NCI-H526 (cell line): ENCODE data around the gene CLDN1.

Experiments used
- DNase-seq, 2 experiments: peaks; one replicate each; lab custom pipeline; 2025; lab: John Stamatoyannopoulos, UW

Gene CLDN1, protein sequence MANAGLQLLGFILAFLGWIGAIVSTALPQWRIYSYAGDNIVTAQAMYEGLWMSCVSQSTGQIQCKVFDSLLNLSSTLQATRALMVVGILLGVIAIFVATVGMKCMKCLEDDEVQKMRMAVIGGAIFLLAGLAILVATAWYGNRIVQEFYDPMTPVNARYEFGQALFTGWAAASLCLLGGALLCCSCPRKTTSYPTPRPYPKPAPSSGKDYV

DNA sequence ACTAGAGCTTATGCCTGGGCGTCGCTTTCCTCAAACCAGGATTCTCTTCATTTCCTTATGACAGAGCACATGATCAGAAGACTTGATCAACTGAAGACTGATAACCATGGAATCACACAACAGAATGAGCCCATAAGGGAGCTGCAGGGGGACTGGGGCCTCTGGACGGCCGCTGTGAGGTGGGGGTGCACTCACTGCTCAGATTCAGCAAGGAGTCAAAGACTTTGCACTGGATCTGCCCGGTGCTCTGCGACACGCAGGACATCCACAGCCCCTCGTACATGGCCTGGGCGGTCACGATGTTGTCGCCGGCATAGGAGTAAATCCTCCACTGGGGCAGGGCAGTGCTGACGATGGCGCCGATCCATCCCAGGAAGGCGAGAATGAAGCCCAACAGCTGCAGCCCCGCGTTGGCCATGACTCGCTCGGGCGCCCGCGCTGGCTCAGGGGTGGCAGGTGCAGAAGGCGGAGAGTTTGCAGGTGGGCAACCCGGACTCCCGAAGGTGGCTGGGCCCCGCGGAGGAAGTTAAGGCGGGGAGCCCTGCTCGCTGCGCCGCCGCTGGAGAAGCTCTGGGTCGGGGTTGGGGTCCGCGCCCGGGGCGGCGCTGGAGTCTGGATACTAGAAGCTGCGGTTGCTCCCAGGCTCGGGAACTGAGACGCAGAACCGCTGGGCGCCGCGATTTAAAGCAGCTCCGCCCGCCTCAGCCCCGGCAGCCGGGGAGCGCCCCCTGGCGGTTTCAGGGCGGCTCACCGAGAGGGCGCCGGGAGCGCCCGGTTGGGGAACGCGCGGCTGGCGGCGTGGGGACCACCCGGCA is at the start of gene CLDN1:
TSS of gene CLDN1 (minus strand) at position 658 of the 815 bp plus-strand sequence. CDS start at position 418, 240 bp downstream.
- DNase-seq: peak in 1 of 2 experiments; percentile 90

DNA sequence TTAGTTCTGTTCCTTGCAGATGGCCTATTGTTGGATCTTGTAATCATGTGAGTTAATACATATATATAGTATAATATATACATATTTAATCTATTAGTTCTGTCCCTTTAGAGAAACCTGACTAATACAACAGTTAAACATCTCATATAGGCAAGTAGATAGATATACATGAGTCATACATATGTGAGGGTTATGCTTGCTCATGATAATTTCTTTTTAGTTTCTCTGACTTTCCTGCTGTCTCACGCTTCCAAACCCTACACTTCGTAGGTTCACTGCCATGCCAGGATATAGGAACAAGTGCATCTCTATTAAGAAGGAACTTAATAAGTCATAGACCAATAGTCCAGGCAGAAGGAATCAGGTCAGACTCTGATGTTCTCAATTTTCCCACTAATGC is 48.9 kb upstream of the CLDN1 start:
- no peak for DNase-seq

- DNase-seq: no peak
Measured at GRCh38 chr3:190370369-190370768, 48.1 kb upstream of the CLDN1 start.

DNA sequence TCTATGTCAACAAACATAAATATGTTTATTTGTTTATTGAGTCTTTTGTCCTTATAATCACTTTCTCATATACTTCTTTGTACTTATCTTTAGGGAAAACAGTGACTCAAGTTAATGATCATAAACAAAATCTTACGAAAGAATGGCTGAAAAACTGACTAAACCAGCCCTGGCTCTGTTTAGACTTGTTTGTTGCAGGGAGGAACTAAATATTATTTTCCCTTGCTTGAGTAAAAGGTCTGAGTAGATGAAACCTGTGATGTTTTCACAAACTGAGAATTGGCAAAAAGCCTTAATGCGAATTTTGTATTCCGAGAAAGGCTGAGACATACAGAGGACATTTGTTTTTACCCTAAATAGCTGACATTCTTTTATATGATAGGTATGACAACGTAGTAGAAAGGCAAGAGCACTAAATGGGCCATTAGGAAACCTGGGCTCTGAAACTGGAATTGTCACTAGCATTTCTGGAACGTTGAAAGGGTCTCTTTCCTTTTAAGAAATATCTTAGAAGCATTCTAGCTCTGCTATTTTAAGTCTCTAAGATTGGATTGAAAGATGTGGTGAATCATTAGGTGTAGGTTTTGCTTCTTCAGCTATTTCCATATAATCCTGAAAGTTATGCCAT is 47.5 kb upstream of the CLDN1 start:
- no peak for DNase-seq

DNA sequence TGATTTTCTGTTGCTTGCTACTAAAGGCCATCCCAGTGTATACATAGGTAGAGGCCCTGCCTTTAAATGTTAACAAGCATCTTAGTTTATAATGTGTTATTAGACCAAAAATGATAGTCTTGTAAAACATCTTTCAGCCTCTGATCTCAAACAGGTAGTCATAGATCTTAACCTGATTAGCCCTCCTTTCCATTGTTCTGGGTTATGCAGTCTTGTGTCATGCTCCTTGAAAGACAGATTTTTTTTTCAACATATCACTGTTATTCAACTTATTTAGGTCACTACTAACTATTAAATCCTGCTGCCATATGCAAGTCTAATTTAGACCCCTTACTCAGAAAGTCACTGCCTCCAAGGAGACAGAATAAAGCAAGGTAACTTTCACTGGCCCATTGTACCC is 46.6 kb upstream of the CLDN1 start:
- DNase-seq: no peak

DNA sequence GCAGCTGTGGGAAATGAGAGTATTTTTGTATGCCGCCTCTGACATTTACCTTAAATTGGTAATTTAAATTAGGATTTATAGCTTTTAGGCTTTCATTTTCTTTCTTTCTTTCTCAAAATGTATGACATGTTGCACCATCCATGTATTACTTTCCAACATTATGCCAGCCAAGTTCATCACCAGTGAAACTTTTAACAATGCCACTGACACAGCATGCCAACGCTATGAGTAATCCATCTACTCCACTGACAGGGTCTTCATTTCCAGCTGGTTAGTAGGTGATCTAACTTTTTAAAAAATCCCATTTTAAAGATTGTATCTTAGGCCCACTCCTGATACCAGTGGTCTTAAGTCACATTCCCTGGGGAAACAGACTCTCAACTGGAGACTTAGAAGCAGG is 43.9 kb upstream of the CLDN1 start:
- DNase-seq: no peak

GRCh38 chr3:190362258-190362657 is 40.0 kb upstream of the CLDN1 start:
- DNase-seq: no peak

GRCh38 chr3:190361791-190362190 is 39.5 kb upstream of the CLDN1 start:
- no peak for DNase-seq

GRCh38 chr3:190360228-190360627 is 38.0 kb upstream of the CLDN1 start:
- DNase-seq: no peak

DNA sequence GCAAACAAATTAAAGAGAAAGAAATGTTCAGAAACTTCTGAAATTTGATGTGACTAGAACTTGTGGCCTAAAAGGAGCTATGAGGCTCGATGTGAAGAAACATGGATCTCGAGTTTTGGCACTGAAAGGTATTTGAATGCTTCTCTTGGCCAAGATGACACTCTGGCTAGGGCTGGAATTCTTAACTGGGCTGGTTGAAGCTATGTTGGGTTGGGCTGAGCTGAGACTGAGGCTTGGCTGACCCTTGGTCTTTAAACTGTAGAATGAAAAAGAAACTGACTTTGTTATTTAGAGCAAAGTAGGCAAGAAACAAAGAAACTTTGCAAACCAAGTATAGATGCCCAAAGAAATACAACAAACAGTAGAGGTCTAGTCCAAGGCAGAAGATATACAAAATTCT is 37.6 kb upstream of the CLDN1 start:
- no peak for DNase-seq

GRCh38 chr3:190357468-190357867 is 35.2 kb upstream of the CLDN1 start:
- DNase-seq: no peak

- no peak for DNase-seq
Measured at GRCh38 chr3:190356246-190356645, 34.0 kb upstream of the CLDN1 start.

DNA sequence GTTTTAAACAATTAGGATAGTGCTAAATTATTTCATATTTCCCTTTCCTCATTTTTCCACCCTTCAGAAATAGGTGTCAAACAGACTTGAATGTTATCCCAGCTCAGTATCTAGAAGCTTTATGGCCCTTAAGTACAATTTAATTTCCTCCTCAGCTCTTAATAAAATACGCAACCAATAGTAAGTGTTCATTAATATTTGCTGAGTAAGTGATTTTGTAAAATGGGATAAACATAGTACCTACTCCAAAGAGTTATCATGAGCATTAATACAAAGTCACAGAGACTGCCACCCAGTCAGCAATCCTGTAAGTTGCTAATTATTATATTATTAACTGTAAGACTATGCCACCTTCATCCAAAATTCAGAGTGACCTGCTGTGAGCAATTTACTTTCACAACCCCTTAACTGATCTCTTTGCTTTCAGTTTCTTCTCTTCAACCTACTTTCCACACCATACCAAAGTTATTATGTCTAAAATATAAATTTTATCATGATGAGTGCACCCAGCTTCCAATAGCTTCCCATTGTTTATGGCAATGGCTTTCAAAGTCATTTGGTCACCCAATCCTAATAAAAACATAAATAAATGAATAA is 30.7 kb upstream of the CLDN1 start:
- no peak for DNase-seq

DNA sequence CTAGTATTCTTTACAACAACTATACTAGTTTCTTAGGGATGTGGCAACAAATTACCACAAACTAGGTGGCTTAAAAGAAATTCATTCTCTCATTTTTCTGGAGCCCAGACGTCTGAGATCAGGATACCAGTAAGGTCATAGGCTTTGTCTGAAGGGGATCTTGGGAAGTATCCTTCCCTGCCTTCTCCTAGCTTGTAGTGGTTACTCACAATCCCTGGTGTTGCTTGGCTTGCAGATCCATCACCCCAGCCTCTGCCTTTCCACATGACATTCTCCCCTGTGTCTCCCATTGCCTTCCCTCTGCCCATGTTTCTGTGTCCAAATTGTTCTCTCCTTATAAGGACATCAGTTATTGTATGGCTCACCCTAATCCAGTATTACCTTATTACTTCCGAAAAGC is 24.3 kb upstream of the CLDN1 start:
- DNase-seq: no peak

DNA sequence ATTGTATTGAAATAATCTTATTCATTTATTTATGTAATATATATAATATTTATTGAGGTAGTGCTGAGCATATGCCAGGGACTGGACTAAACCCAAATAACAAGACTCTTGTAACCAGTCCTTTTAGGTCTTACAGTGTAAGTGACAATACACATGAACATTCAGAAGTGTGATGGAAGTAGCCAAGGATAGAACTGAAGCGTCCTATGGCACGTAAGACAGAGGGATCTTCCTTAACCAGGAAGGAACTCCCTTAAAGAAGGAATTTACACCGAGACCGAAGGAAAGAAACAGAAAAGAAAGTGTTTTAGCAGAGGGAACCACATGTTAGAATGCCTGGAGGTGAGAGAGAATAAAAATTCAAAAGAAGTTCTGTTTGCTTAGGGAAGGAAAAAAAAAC is 23.6 kb upstream of the CLDN1 start:
- no peak for DNase-seq

GRCh38 chr3:190345027-190345821 is 23.0 kb upstream of the CLDN1 start:
- peak in 1 of 2 experiments; percentile 27 for DNase-seq

DNA sequence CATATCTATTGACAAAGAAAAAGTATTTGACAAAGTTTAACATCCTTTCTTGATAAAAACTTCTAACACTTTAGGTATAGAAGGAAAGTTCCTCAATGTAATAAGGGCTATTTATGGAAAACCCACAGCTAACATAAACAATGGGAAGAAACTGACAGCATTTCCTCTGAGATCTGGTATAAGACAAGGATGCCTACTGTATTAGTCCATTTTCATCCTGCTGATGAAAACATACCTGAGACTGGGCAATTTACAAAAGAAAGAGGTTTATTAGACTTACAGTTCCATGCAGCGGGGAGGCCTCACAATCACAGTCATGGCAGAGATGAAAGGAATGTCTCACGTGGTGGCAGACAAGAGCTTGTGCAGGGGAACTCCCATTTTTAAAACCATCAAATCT is 17.8 kb upstream of the CLDN1 start:
- DNase-seq: no peak

DNA sequence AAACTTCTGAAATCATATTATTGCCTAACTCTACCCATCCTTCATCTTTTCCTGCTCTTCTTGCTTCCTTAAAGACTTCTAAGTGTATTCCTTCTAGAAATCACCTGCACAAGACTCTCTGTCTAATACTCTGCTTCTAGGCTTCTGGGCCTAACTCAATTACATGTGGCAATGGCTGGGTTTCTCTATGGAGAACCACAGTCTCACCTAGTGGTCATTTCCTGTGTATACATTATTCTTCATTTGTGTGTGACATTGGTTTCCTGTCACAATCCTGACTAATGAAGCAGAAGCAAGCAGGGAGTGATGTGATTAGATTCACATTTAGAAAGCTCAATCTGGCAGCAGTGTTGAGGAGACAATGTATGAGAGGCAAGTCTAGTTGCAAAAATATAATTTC is 16.9 kb upstream of the CLDN1 start:
- DNase-seq: no peak

DNA sequence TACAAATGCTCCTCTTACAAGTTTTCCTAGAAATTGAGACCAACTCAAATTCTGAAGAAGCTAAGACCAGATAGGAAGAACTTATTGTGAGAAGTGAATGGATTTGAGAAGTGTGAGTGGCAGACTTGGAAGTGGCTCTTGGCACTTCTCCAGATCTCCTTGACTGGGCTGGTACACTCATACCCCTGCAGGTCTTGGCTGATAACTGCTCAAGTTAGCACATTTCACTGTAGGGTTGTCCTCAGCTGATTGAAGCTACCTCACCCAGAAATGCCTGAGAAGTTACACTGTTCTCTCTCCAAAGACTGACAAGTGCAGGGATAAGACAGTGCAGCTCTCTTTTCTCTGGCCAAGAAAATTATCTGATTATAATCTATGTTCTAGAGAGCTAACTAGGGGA is 16.5 kb upstream of the CLDN1 start:
- no peak for DNase-seq

DNA sequence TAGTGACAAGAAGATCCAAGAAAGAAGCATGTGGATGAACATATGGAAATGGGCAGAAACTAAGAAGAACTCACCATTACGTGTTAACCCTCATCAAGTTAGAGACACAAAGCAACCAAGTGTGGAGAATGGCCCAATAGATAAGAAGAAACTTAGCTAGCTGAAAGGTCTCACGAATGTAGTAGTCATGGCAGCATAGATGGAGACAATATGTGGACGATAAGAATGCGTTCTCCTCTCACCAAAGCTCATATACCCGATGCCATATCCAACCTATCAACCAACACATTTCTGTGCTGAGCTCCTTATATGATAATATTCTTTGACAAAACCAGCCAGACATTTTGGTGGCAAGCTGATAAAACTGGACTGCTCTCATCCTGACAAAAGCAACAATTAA is 15.1 kb upstream of the CLDN1 start:
- DNase-seq: no peak

GRCh38 chr3:190336516-190337189 is 14.4 kb upstream of the CLDN1 start:
- no peak for DNase-seq
